MM.1S (cell line): ENCODE measurements around the gene TEX264.

Experiments used
- CTCF ChIP-seq: fragments of 300-600 bp; sonication (generic); IDR thresholded peaks from 2 replicates; pipeline ENCODE4 v1.5.1; 2016; ENCODE audit warnings: antibody characterized with exemption, low read length, mixed read lengths
- EZH2phosphoT487 ChIP-seq: fragments of 300-600 bp; sonication (generic); IDR thresholded peaks from 2 replicates; pipeline ENCODE4 v1.6.1; 2018; ENCODE audit warnings: antibody characterized with exemption, low read length

GRCh38 chr3:51703068-51703760, 32.2 kb downstream of the TEX264 start:
- TF ChIP-seq CTCF (no peak), EZH2phosphoT487 (no peak)
